Measurements from ENCODE around the gene GPR151.

Gene GPR151

GRCh38 chr5:146466521-146467349, 49.3 kb downstream of the GPR151 start:
- no peak overlapping the region for H3K4me3 ChIP-seq (ENCODE audit: low read length)
- peaks cover 28% of the 10 kb centered on the region for H4K20me1 ChIP-seq (ENCODE audit: insufficient read depth, low read length)
- no peaks in the 10 kb centered on the region for H3K4me1 ChIP-seq (ENCODE audit: low read length)
- 0 out of 2 replicates have a peak, but pooled peaks cover 7% of the 10 kb centered on the region for H3F3A ChIP-seq (ENCODE audit: insufficient read depth, low read length)
- H3K79me2 ChIP-seq (ENCODE audit: low read length), result peaks cover 66% of the 10 kb centered on the region
- no peak overlapping the region for H3K27ac ChIP-seq (ENCODE audit: low read length)
- H3K27me3 ChIP-seq (replicated peaks; ENCODE audit: insufficient read depth, low read length), result no peaks in the 10 kb centered on the region
- DNase-seq, result no peak
- no peak for TF ChIP-seq EZH2phosphoT487 (IDR thresholded peaks at IDR 0.05; ENCODE audit: low read length)
- no peak for TF ChIP-seq EZH2 (optimal IDR thresholded peaks at IDR 0.05; ENCODE audit: low read depth, low read length)
- TF ChIP-seq CTCF (IDR thresholded peaks at IDR 0.05; ENCODE audit: low read length), result peak; percentile 23
- H2AFZ ChIP-seq (ENCODE audit: low read length), result no peak overlapping the region
- no peaks in the 10 kb centered on the region for H3K9me3 ChIP-seq (replicated peaks; ENCODE audit: insufficient read depth, low read length)
- no peaks in the 10 kb centered on the region for H3K9me2 ChIP-seq (replicated peaks; ENCODE audit: insufficient read depth, low read length)
- no peak overlapping the region for H3K4me2 ChIP-seq (ENCODE audit: low read depth, low read length)
- H3K9ac ChIP-seq (ENCODE audit: low read length), result no peak overlapping the region
- peaks cover 34% of the 10 kb centered on the region; the same call in 1 of the 2 replicates for H3K36me3 ChIP-seq (replicated peaks; ENCODE audit: insufficient read depth, low read length)

- H2AFZ ChIP-seq (ENCODE audit: low read length), result no peak overlapping the region
- peaks cover 53% of the 10 kb centered on the region for H3K36me3 ChIP-seq (replicated peaks; ENCODE audit: insufficient read depth, low read length)
- H4K20me1 ChIP-seq (ENCODE audit: insufficient read depth, low read length), result peaks cover 34% of the 10 kb centered on the region
- no peaks in the 10 kb centered on the region for H3K9me2 ChIP-seq (replicated peaks; ENCODE audit: insufficient read depth, low read length)
- DNase-seq, result no peak
- H3K9me3 ChIP-seq (replicated peaks; ENCODE audit: insufficient read depth, low read length), result no peaks in the 10 kb centered on the region
- H3K79me2 ChIP-seq (ENCODE audit: low read length), result peaks cover 96% of the 10 kb centered on the region
- no peak overlapping the region for H3K27ac ChIP-seq (ENCODE audit: low read length)
- H3K27me3 ChIP-seq (replicated peaks; ENCODE audit: insufficient read depth, low read length), result no peaks in the 10 kb centered on the region
- H3F3A ChIP-seq (ENCODE audit: insufficient read depth, low read length), result 0 out of 2 replicates have a peak, but pooled peaks cover 7% of the 10 kb centered on the region
- no peak overlapping the region for H3K4me3 ChIP-seq (ENCODE audit: low read length)
- H3K4me1 ChIP-seq (ENCODE audit: low read length), result no peaks in the 10 kb centered on the region
- no peak overlapping the region for H3K4me2 ChIP-seq (ENCODE audit: low read depth, low read length)
- TF ChIP-seq EZH2phosphoT487 (IDR thresholded peaks at IDR 0.05; ENCODE audit: low read length) (no peak), EZH2 (optimal IDR thresholded peaks at IDR 0.05; ENCODE audit: low read depth, low read length) (no peak), CTCF (IDR thresholded peaks at IDR 0.05; ENCODE audit: low read length) (no peak)
- no peak overlapping the region for H3K9ac ChIP-seq (ENCODE audit: low read length)
Observed at GRCh38 chr5:146463446-146463845, 52.5 kb downstream of the GPR151 start.
